Panc1 (cell line): ENCODE data around the gene PTPN18. TPM values are rescaled to one million over a fixed set of nuclear protein-coding genes. Genes with fewer than 3 reads are reported as not detected.
"Not testable (repeated sequence)": the region's sequence is repeated elsewhere in the genome, so short reads cannot be mapped to it uniquely, and the experiment has no call there.

Source experiments
- ATAC-seq: fragments of 200-7000 bp; cut with Tn5 transposase; 2 replicates; pipeline ENCODE4 v1.9.1; 2020; ENCODE audit warnings: mild to moderate bottlenecking, moderate library complexity
- BruUV-seq: library from RNA; stranded (reverse); fragments of 400-500 nt; replicated peaks from 2 replicates; lab custom pipeline; 2021; lab: Mats Ljungman, UMichigan
- CTCF ChIA-PET: fragments of 300-600 bp; sonication (Branson Sonifier 250); formaldehyde crosslinking; loops from one replicate; lab custom pipeline; 2022; ENCODE audit warnings: antibody characterized with exemption; lab: Charles Lee
- POLR2A ChIA-PET: fragments of 300-600 bp; sonication (Branson Sonifier 250); formaldehyde crosslinking; loops from one replicate; lab custom pipeline; 2022; ENCODE audit warnings: antibody characterized with exemption; lab: Charles Lee
- DNase-seq: peaks from one replicate; pipeline ENCODE4 v3.0.0-alpha.2; 2010; ENCODE audit warnings: low read depth, low spot score
- H3K27ac ChIP-seq: 2 replicates; pipeline ENCODE4 v1.5.1; 2011; ENCODE audit warnings: mild to moderate bottlenecking, low read length, inconsistent platforms
- H3K27me3 ChIP-seq: fragments of 200-500 bp; sonication (Bioruptor generic); 2 replicates; pipeline ENCODE4 v1.6.0; 2014; ENCODE audit warnings: low read length, inconsistent platforms; ENCODE audit not compliant: control insufficient read depth, insufficient read depth
- H3K36me3 ChIP-seq: fragments of 200-500 bp; sonication (Bioruptor generic); 2 replicates; pipeline ENCODE4 v1.5.1; 2014; ENCODE audit warnings: inconsistent platforms, mild to moderate bottlenecking, low read length, moderate library complexity; ENCODE audit not compliant: control insufficient read depth, insufficient read depth
- H3K4me1 ChIP-seq: 2 replicates; pipeline ENCODE4 v1.5.1; 2011; ENCODE audit warnings: inconsistent platforms, mild to moderate bottlenecking, low read length, moderate library complexity; ENCODE audit not compliant: control insufficient read depth, insufficient read depth
- H3K4me3 ChIP-seq, 2 experiments: 2 replicates each; pipeline ENCODE4 v1.5.1; 2011 to 2012; ENCODE audit warnings: low read depth in 2 of 2, low read length in 2 of 2, mild to moderate bottlenecking in 2 of 2, inconsistent platforms in 1 of 2, moderate library complexity in 1 of 2
- H3K9me3 ChIP-seq: fragments of 200-500 bp; sonication (Bioruptor generic); 2 replicates; pipeline ENCODE4 v1.5.1; 2014; ENCODE audit warnings: low read depth, mild to moderate bottlenecking, inconsistent platforms, low read length, moderate library complexity; ENCODE audit not compliant: control insufficient read depth, insufficient read depth
- CTCF ChIP-seq: fragments of 450-650 bp; IDR thresholded peaks from 2 replicates; pipeline ENCODE4 v1.5.1; 2017; ENCODE audit warnings: mild to moderate bottlenecking
- POLR2AphosphoS5 ChIP-seq: IDR thresholded peaks from 2 replicates; pipeline ENCODE4 v1.6.1; 2012; ENCODE audit warnings: mild to moderate bottlenecking, low read depth, low read length, moderate library complexity
- SIN3A ChIP-seq: IDR thresholded peaks from 2 replicates; pipeline ENCODE4 v1.6.1; 2012; ENCODE audit warnings: low read depth, mild to moderate bottlenecking, low read length, moderate library complexity, borderline replicate concordance; ENCODE audit not compliant: insufficient read depth
- TCF7L2 ChIP-seq: IDR thresholded peaks from 2 replicates; pipeline ENCODE4 v1.6.1; 2011; ENCODE audit warnings: mild to moderate bottlenecking, low read depth, low read length, inconsistent platforms
- in situ Hi-C: cut with HindIII; loops from 2 replicates; pipeline ENCODE4 v1.10.0; 2016; ENCODE audit warnings: low sequenced_read_pairs, low pct_unique_long_range_greater_than_20kb
- intact Hi-C: fragments of 100-400 bp; cut with micrococcal nuclease; formaldehyde crosslinking; loops from one replicate; pipeline ENCODE4 v1.10.0; 2022; ENCODE audit not compliant: unreplicated experiment
- total RNA-seq: library from RNA; stranded (reverse); gene quantifications from one replicate; pipeline ENCODE4 v1.2.1, GENCODE V29; 2021; ENCODE audit not compliant: unreplicated experiment
- TF ChIP-seq, protein P1 (sequence below), 2 experiments: IDR thresholded peaks; 2 replicates each; pipeline ENCODE4 v1.6.1; 2011 to 2012; ENCODE audit warnings: low read depth in 2 of 2, control low read depth in 1 of 2, low read length in 1 of 2, mild to moderate bottlenecking in 1 of 2, moderate library complexity in 1 of 2; ENCODE audit not compliant: insufficient read depth in 1 of 2

PTPN18 gene
- total RNA-seq, 1 experiment from 2014 or later: 35.3 TPM

DNA sequence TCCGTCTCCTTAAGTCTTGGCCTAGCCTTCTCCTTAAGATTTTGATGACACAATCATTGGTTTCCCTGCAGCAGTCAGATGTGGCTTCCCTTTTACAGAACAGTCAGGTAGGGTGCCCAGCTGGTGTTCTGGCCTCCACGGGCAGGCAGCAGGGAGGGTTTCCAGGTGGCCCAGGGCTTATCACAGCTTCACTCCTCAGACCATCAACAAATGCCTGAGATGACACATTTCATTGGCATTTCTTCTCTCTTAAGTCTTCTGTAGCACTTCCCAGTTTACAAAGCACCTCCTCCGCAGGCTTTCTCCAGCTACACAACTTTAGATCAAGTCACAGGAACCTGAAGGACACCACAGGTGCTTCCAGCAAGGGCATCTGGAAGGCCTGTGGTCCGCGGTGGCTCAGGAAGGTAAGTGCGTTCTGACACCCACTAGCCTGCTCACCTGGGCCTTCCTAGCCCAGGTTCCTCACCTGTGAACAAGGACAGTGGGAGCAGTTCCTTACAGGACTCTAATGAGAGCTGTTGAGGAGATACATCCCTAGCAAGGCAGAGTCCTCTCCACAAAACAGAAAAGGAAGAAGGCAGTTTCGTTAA lies 37.6 kb downstream of the PTPN18 start:
- Histone ChIP-seq H3K36me3 (no peaks in the 10 kb centered on the region), H3K9me3 (no peaks in the 10 kb centered on the region), H3K4me1 (peaks cover 11% of the 10 kb centered on the region), H3K27ac (no peak overlapping the region), H3K27me3 (no peaks in the 10 kb centered on the region), H3K4me3 (no peak overlapping the region)
- BruUV-seq: no TSS peak
- ChIA-PET CTCF (interaction anchor here (0.5 kb wide), 1 partner anchor 212 kb away, joined by 3 read pairs; the partner anchor contains the start of gene SMPD4), POLR2A (no interaction called here)
- intact Hi-C loops: no loop called here
- ATAC-seq: no peak
- no peak for DNase-seq
- TF ChIP-seq TCF7L2 (no peak), CTCF (no peak), POLR2AphosphoS5 (no peak), SIN3A (no peak)
- TF ChIP-seq, protein P1, sequence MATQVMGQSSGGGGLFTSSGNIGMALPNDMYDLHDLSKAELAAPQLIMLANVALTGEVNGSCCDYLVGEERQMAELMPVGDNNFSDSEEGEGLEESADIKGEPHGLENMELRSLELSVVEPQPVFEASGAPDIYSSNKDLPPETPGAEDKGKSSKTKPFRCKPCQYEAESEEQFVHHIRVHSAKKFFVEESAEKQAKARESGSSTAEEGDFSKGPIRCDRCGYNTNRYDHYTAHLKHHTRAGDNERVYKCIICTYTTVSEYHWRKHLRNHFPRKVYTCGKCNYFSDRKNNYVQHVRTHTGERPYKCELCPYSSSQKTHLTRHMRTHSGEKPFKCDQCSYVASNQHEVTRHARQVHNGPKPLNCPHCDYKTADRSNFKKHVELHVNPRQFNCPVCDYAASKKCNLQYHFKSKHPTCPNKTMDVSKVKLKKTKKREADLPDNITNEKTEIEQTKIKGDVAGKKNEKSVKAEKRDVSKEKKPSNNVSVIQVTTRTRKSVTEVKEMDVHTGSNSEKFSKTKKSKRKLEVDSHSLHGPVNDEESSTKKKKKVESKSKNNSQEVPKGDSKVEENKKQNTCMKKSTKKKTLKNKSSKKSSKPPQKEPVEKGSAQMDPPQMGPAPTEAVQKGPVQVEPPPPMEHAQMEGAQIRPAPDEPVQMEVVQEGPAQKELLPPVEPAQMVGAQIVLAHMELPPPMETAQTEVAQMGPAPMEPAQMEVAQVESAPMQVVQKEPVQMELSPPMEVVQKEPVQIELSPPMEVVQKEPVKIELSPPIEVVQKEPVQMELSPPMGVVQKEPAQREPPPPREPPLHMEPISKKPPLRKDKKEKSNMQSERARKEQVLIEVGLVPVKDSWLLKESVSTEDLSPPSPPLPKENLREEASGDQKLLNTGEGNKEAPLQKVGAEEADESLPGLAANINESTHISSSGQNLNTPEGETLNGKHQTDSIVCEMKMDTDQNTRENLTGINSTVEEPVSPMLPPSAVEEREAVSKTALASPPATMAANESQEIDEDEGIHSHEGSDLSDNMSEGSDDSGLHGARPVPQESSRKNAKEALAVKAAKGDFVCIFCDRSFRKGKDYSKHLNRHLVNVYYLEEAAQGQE (IDR thresholded peaks at IDR 0.05; ENCODE audit: insufficient read depth in 1 of 2, low read depth in 2 of 2, low read length in 1 of 2): no peak
- in situ Hi-C loops: no loop called here

- H3K27me3 ChIP-seq, H3K9me3 ChIP-seq, in situ Hi-C loops, H3K4me3 ChIP-seq, H3K36me3 ChIP-seq, H3K27ac ChIP-seq, BruUV-seq, DNase-seq, H3K4me1 ChIP-seq, intact Hi-C loops, CTCF ChIA-PET, ATAC-seq, POLR2A ChIA-PET: not testable (repeated sequence)
Observed at GRCh38 chr2:130406280-130406679, 50.4 kb downstream of the PTPN18 start.

DNA sequence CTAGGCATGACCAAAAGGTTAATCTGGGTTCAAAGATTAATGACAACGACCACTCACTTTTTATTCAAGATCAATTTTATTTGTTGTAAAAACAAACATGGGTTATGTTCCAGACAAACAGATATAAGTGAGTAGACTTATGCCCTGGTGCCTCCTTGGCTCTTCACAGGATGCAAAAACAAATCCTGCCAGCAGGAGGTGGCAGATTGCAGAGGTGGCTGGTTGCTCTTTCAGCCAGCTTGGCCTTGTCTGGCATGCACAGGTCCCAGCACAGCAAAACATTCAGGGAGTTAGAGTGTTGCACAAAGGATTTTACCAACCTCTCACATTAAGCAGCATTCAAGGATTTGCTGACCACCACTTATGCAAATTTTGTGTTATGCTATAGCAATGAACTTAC lies 60.8 kb downstream of the PTPN18 start:
- H3K9me3 ChIP-seq, BruUV-seq, H3K4me3 ChIP-seq, in situ Hi-C loops, intact Hi-C loops, H3K27me3 ChIP-seq, POLR2A ChIA-PET, H3K27ac ChIP-seq, H3K36me3 ChIP-seq, H3K4me1 ChIP-seq, ATAC-seq, DNase-seq, CTCF ChIA-PET: not testable (repeated sequence)

GRCh38 chr2:130418845-130419244 lies 63.0 kb downstream of the PTPN18 start:
- H3K27ac ChIP-seq, H3K9me3 ChIP-seq, DNase-seq, H3K36me3 ChIP-seq, intact Hi-C loops, H3K4me3 ChIP-seq, H3K27me3 ChIP-seq, ATAC-seq, POLR2A ChIA-PET, H3K4me1 ChIP-seq, in situ Hi-C loops, CTCF ChIA-PET, BruUV-seq: not testable (repeated sequence)
